DMS114 treated with DMSO at 0.1 percent for 48 hours (cell line): Measurements from ENCODE around the gene PTPRF.

Source experiments
- DNase-seq: peaks from one replicate; lab custom pipeline; 2025; ENCODE audit not compliant: unreplicated experiment; lab: John Stamatoyannopoulos, UW

The PTPRF gene

GRCh38 chr1:43602990-43603389, 72.3 kb downstream of the PTPRF start:
- no peak for DNase-seq

- no peak for DNase-seq
Observed at GRCh38 chr1:43604192-43604591, 73.5 kb downstream of the PTPRF start.

GRCh38 chr1:43605157-43605556, 74.5 kb downstream of the PTPRF start:
- DNase-seq, result no peak

- DNase-seq, result no peak
Observed at GRCh38 chr1:43605766-43606165, 75.1 kb downstream of the PTPRF start.

GRCh38 chr1:43606624-43607023, 75.9 kb downstream of the PTPRF start:
- DNase-seq, result no peak

- DNase-seq, result no peak
Observed at GRCh38 chr1:43608827-43609226, 78.1 kb downstream of the PTPRF start.

GRCh38 chr1:43610339-43610738, 79.7 kb downstream of the PTPRF start:
- DNase-seq, result no peak

- DNase-seq, result no peak
Observed at GRCh38 chr1:43611950-43612349, 81.3 kb downstream of the PTPRF start.

GRCh38 chr1:43612406-43612805, 81.7 kb downstream of the PTPRF start:
- no peak for DNase-seq

- no peak for DNase-seq
Observed at GRCh38 chr1:43613075-43613942, 82.6 kb downstream of the PTPRF start.

GRCh38 chr1:43614211-43614610, 83.5 kb downstream of the PTPRF start:
- DNase-seq, result no peak

- DNase-seq, result no peak
Observed at GRCh38 chr1:43614891-43615290, 84.2 kb downstream of the PTPRF start.

GRCh38 chr1:43616383-43616782, 85.7 kb downstream of the PTPRF start:
- no peak for DNase-seq

- no peak for DNase-seq
Observed at GRCh38 chr1:43617011-43617410, 86.3 kb downstream of the PTPRF start.

- no peak for DNase-seq
Observed at GRCh38 chr1:43617668-43618067, 87.0 kb downstream of the PTPRF start.

- DNase-seq, result no peak
Observed at GRCh38 chr1:43618521-43619313, 88.0 kb downstream of the PTPRF start.

- DNase-seq, result no peak
Observed at GRCh38 chr1:43619314-43619790, 88.7 kb downstream of the PTPRF start.

- DNase-seq, result no peak
Observed at GRCh38 chr1:43619996-43620920, 89.6 kb downstream of the PTPRF start.

GRCh38 chr1:43620956-43621355, 90.3 kb downstream of the PTPRF start:
- DNase-seq, result no peak

- DNase-seq, result no peak
Observed at GRCh38 chr1:43621386-43621785, 90.7 kb downstream of the PTPRF start.

- no peak for DNase-seq
Observed at GRCh38 chr1:43621861-43622260, 91.2 kb downstream of the PTPRF start.
